Thymus (tissue), 11 donors: ENCODE results near the gene ASTN2. TPM values are rescaled to one million over a fixed set of nuclear protein-coding genes. Genes with fewer than 3 reads are reported as not detected.
"Not testable (repeated sequence)": the region's sequence is repeated elsewhere in the genome, so short reads cannot be mapped to it uniquely, and the experiment has no call there.

Experiments
- DNase-seq, 9 donors: peaks; one replicate each; pipeline ENCODE4 v3.0.0-alpha.2; 2013; ENCODE audit warnings: low spot score in 9 of 9, low read depth in 6 of 9, missing footprints in 1 of 9
- H3K27ac ChIP-seq, 2 donors: one replicate each; pipeline ENCODE4 v1.5.1; 2013; ENCODE audit warnings: control low read depth in 1 of 2, low read depth in 1 of 2, low read length in 1 of 2, mild to moderate bottlenecking in 1 of 2, moderate library complexity in 1 of 2
- H3K27me3 ChIP-seq, 2 donors: one replicate each; pipeline ENCODE4 v1.5.1; 2013; ENCODE audit warnings: low read length in 1 of 2; ENCODE audit not compliant: control insufficient read depth in 2 of 2, insufficient read depth in 1 of 2
- H3K36me3 ChIP-seq, 2 donors: one replicate each; pipeline ENCODE4 v1.5.1; 2013; ENCODE audit warnings: low read length in 1 of 2, mild to moderate bottlenecking in 1 of 2, moderate library complexity in 1 of 2; ENCODE audit not compliant: control insufficient read depth in 2 of 2, insufficient read depth in 2 of 2
- H3K4me1 ChIP-seq, 2 donors: one replicate each; pipeline ENCODE4 v1.5.1; 2013; ENCODE audit warnings: low read length in 2 of 2; ENCODE audit not compliant: control insufficient read depth in 2 of 2, insufficient read depth in 2 of 2
- H3K4me3 ChIP-seq, 2 donors: one replicate each; pipeline ENCODE4 v1.5.1; 2013; ENCODE audit warnings: low read length in 2 of 2, control low read depth in 1 of 2, mild to moderate bottlenecking in 1 of 2
- H3K9me3 ChIP-seq, 2 donors: one replicate each; pipeline ENCODE4 v1.5.1; 2013; ENCODE audit warnings: low read length in 1 of 2, mild to moderate bottlenecking in 1 of 2; ENCODE audit not compliant: control insufficient read depth in 2 of 2, insufficient read depth in 1 of 2
- whole genome bisulfite sequencing: extraction: QIAGEN DNeasy Blood & Tissue Kit; methylation state at CpG from one replicate; pipeline ENCODE4 v1.1.7; 2013; 5-methylcytosine and 5-hydroxymethylcytosine counted together
- polyA plus RNA-seq: library from polyadenylated mRNA; stranded (reverse); fragments of 200-250 nt; gene quantifications from one replicate; pipeline ENCODE4 v1.2.3, GENCODE V29; 2013
- total RNA-seq: library from RNA; stranded (reverse); fragments of 120-200 nt; gene quantifications from one replicate; pipeline ENCODE4 v1.2.4, GENCODE V29; 2013
- donor health status: healthy.

ASTN2 gene
- total and polyA plus RNA-seq, 2 donors: 5.8 to 5.9 TPM

GRCh38 chr9:116924462-116925110 is 490.3 kb downstream of the ASTN2 start:
- no peak overlapping the region for H3K27ac ChIP-seq
- no peaks in the 10 kb centered on the region for H3K9me3 ChIP-seq
- no peaks in the 10 kb centered on the region for H3K4me1 ChIP-seq
- no peaks in the 10 kb centered on the region for H3K36me3 ChIP-seq
- WGBS: 95% methylated on average over 6 of the region's 6 CpGs
- no peaks in the 10 kb centered on the region for H3K27me3 ChIP-seq
- no peak overlapping the region for H3K4me3 ChIP-seq
- DNase-seq: no peak

GRCh38 chr9:116917895-116918508 is 496.9 kb downstream of the ASTN2 start:
- H3K36me3 ChIP-seq, H3K4me3 ChIP-seq, H3K9me3 ChIP-seq, H3K4me1 ChIP-seq, DNase-seq, H3K27ac ChIP-seq, H3K27me3 ChIP-seq: not testable (repeated sequence)
- 93% methylated on average over 3 of the region's 3 CpGs for WGBS

GRCh38 chr9:116913536-116913935 is 501.3 kb downstream of the ASTN2 start:
- Histone ChIP-seq H3K27ac (no peak overlapping the region), H3K4me1 (no peaks in the 10 kb centered on the region), H3K27me3 (no peaks in the 10 kb centered on the region), H3K4me3 (no peak overlapping the region), H3K36me3 (no peaks in the 10 kb centered on the region), H3K9me3 (no peaks in the 10 kb centered on the region)
- 95% methylated on average over 2 of the region's 2 CpGs for WGBS
- DNase-seq: no peak

DNA sequence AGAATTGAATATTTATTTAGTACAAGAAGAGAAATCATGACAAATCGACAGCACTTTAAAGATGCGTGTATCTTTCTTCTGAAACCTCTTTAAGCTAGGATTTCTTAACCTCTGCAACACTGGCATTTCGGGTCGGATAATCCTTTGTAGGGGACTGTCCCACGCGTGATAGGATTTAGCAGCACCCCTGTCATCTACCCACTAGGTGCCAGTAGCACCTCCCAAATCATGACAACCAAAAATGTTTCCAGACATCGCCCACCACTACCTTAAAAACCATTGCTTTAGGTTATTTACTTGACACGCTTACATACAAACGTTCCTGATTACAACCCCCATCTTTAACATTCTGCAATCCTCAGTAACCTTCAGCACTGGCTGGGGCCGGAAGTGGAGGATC is 504.7 kb downstream of the ASTN2 start:
- H3K27ac ChIP-seq: no peak overlapping the region
- no peaks in the 10 kb centered on the region for H3K27me3 ChIP-seq
- WGBS: 83% methylated on average over 10 of the region's 10 CpGs
- no peaks in the 10 kb centered on the region for H3K4me1 ChIP-seq
- DNase-seq: no peak
- H3K9me3 ChIP-seq: no peaks in the 10 kb centered on the region
- H3K4me3 ChIP-seq: no peak overlapping the region
- H3K36me3 ChIP-seq: no peaks in the 10 kb centered on the region

- no peaks in the 10 kb centered on the region for H3K27me3 ChIP-seq
- WGBS: 79% methylated on average over 3 of the region's 3 CpGs
- no peaks in the 10 kb centered on the region for H3K4me1 ChIP-seq
- no peaks in the 10 kb centered on the region for H3K36me3 ChIP-seq
- no peak overlapping the region for H3K4me3 ChIP-seq
- no peaks in the 10 kb centered on the region for H3K9me3 ChIP-seq
- no peak for DNase-seq
- no peak overlapping the region for H3K27ac ChIP-seq
Measured at GRCh38 chr9:116907989-116908388, 506.9 kb downstream of the ASTN2 start.

DNA sequence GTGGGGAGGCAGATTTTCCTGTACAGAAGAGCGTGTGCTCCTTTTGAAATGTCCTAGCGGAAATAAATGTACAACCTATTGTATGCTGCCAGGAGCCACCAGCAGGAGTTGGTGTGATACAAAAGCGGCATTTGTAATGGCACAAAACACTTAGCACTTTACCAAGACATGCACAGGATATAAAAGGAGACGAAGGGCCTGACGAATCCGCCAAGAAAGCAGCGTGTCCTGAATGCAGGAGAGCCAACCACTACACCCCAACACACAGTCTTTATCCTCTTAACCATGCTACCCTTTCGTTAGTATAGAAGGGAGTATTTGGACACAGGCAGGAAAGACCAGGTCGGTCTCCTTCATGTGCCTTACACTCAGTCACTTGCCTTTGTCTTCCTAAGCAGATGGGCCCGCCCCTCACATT is 509.7 kb downstream of the ASTN2 start:
- H3K4me1 ChIP-seq: no peaks in the 10 kb centered on the region
- WGBS: 95% methylated on average over 10 of the region's 10 CpGs

DNA sequence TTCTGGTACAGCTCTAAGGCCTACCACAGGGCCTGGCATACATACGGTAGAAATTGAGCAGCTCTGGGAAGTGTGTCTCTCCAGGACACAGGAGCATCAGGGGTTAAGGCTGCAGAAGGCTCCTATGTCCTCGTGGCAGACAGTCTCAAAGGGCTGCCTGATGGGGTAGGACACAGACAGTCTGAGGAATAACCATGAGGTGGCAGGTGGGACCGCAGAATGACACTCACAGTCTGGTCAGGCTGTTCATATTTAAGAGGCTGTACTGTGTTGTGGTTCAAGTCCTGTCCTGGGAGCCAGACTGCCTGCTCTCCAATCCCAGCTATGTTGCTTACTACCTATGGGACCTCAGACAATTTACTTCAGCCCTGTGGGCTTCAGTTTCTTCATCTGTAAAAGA is 510.7 kb downstream of the ASTN2 start:
- Histone ChIP-seq H3K27me3 (no peaks in the 10 kb centered on the region), H3K27ac (no peak overlapping the region), H3K36me3 (no peaks in the 10 kb centered on the region), H3K4me3 (no peak overlapping the region), H3K4me1 (no peaks in the 10 kb centered on the region), H3K9me3 (no peaks in the 10 kb centered on the region)
- WGBS: 82% methylated on average over 3 of the region's 3 CpGs
- no peak for DNase-seq

More for the DNA sequence above, 509.7 kb downstream of the ASTN2 start:
- no peaks in the 10 kb centered on the region for H3K9me3 ChIP-seq
- no peaks in the 10 kb centered on the region for H3K27me3 ChIP-seq
- DNase-seq: no peak
- H3K36me3 ChIP-seq: no peaks in the 10 kb centered on the region
- no peak overlapping the region for H3K4me3 ChIP-seq
- H3K27ac ChIP-seq: no peak overlapping the region

DNA sequence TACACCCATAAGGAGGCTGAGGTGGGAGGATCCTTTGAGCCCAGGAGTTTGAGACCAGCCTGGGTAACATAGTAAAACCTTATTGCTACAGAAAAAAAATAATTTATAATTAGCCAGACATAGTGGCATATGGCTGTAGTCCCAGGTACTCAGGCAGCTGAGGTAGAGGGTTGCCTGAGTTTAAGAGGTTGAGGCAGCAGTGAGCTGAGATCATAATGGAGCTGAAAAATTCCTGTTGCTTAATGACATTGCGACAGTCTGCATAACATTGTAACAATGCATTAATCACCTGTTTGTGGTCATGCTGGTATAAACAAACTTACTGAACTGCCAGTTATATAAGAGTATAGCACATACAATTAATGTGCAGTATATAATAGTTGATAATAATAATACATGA is 513.6 kb downstream of the ASTN2 start:
- H3K4me3 ChIP-seq: no peak overlapping the region
- no peaks in the 10 kb centered on the region for H3K4me1 ChIP-seq
- no peaks in the 10 kb centered on the region for H3K36me3 ChIP-seq
- H3K27ac ChIP-seq: no peak overlapping the region
- no peak for DNase-seq
- WGBS: 99% methylated on average over 1 of the region's 1 CpG
- no peaks in the 10 kb centered on the region for H3K27me3 ChIP-seq
- H3K9me3 ChIP-seq: no peaks in the 10 kb centered on the region

GRCh38 chr9:116900543-116900942 is 514.3 kb downstream of the ASTN2 start:
- no peak overlapping the region for H3K4me3 ChIP-seq
- no peaks in the 10 kb centered on the region for H3K4me1 ChIP-seq
- no peaks in the 10 kb centered on the region for H3K27me3 ChIP-seq
- H3K36me3 ChIP-seq: no peaks in the 10 kb centered on the region
- 56% methylated on average over 6 of the region's 6 CpGs for WGBS
- no peak overlapping the region for H3K27ac ChIP-seq
- H3K9me3 ChIP-seq: no peaks in the 10 kb centered on the region
- DNase-seq: no peak
